Activated CD8-positive, alpha-beta memory T cell treated with anti-CD3 and anti-CD28 coated beads, Interleukin-2, amount 50 U/mL, for 24 hours (primary cell): ENCODE measurements around the gene TRDN.
"Not testable (repeated sequence)": the region's sequence is repeated elsewhere in the genome, so short reads cannot be mapped to it uniquely, and the experiment has no call there.

Experiments
- DNase-seq: peaks from one replicate; pipeline ENCODE4 v3.0.0-alpha.2; 2020; ENCODE audit errors: extremely low read depth

Gene TRDN

DNA sequence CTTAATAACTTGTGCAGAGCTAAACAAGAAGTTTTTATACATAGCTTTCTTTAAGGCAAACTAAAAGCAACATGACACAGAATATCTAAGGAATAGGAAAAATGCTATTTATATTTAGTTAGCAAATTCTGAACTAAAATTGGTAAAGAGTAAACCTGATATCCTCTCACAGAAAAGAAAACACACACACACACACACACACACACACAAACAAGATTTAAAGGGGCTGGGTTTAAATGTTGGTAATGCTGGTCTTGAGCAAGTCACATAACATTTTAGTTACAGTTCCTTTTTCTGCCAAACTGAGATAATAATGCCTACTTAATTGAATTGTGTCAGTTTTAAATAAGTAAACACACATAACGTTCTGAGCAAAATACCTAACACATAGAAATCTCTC lies 1.6 kb downstream of the TRDN start:
- no peak for DNase-seq

DNA sequence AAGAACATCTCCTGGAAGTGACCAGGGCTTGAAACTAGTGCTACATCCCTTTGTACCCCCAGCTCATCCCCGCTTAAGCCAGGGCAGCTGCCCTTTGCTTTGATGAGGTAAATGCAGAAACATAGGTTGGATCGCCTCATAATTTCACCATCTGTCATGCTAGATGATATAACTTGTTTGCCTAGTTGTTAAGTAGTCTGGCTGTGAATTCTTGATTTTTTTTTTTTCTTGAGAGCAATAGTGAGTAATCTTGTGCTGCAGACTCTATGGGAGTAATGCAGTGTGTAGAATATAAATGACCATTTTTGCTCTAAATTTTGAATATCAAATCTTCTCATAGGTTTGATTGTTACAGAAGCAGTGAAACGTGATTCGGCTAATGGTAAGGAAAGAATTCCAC lies 4.1 kb downstream of the TRDN start:
- DNase-seq: no peak

DNA sequence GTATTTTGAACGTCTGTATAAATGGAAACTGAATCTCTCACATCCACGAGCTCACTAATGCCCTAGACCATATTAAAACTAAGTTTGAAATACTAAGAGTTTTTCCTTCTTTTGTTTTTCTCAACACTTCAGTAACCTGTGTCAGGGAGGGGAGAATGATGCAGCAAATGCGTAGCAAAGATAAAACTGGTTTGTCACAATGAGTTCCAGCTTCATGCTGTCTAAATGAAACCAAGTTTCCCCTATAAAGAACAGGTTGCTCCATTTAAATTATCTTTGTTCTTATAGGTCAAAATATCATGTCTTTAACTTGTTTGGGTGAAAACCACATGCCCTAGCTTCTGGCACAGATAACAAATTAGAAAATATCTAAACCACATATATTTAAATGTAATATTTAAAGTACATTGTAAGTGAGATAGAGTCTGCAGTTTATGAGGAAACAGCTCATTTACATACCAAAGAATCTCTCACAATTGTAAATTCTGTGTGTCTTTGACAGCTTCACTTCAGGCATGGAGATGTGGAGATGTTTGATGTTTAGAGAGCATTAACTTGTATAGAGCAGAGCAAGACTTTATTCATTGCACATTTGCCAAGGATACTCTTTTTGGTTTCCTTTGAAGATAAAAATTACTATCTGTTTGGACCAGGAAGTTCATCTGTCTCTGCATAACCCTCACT lies 7.3 kb downstream of the TRDN start:
- no peak for DNase-seq

DNA sequence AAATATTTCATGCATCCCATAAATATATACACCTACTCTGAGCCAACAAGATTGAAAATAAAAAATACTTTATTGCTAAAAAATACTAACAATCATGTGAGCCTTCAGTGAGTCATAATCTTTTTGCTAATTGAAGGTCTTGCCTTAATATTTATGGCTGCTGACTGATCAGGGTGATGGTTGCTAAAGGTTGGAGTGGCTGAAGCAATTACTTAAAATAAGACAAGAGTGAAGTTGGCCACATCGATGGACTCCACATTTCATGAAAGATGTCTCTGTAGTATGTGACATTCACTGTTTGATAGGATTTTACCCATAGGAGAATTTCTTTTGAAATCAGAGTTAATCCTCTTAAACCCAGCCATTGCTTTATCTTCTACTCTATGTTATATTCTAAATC lies 11.1 kb downstream of the TRDN start:
- no peak for DNase-seq

DNA sequence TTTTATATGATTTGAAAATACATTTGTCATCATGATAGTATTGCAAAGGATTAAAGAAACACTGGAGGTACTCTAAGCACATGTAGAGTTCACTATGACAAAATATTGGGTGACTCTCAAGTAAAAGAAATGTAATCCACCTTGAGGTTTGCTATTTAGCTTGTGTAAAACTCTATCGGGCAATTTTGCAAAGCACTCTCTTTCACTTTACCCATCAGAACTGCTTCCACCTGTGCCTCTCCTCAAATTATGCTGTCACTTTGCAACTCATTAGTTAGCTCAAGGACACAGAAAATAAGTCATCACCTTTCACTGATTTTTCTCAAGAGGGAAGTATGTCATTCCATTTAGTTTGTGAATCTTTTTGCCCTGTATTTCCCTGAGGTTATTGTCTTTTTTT lies 14.0 kb downstream of the TRDN start:
- no peak for DNase-seq

DNA sequence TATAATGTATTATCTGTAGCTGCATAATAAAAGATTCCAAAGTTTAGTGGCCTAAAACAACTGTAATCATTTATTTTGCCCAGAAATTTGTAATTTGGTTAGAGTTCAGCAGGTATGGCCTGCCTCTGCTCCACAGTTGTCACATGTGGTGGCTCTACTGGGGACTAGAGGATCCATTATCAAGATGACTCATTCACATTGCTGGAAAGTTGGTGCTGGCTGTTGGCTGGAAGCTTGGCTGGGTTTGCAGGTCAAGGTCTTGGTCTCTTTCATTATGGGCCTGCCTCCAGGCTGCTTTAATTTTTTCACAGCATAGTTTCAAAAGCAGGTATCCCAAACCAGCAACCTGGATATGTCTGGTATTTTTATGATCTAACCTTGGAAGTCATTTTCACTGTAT lies 17.6 kb downstream of the TRDN start:
- DNase-seq: no peak

DNA sequence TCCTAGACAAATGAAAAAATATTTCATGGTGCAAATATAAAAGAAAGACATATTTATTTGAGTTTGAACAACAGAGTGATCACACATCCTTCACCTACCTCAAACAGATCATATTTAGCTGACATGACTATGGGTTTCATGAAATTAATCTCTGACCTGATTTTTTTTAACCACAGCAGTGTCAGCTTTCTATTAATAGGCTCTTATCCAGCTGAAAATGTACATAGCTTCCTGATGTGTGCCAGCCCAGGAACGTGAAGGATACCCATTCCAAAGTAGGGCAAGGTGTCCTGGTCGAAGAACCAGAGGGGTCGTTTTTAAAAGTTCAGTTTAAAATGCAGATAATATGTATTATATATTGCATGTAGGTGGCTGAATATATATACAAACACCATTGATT lies 19.8 kb downstream of the TRDN start:
- no peak for DNase-seq

DNA sequence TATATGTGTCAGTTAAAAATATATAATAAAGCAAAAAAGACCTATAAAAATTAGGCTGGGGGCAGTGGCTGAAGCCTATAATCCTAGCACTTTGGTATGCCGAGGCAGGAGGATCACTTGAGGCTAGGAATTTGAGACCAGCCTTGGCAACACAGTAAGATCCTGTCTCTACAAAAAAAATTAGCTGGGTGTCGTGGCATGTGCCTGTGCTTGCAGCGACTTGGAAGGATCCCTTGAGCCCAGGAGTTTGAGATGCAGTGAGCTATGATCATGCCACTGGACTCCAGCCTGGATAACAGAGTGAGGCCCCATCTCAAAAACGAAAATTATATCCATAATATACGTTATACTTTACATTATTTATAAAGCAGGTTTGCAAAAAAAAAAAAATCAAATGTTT lies 20.7 kb downstream of the TRDN start:
- DNase-seq: no peak

DNA sequence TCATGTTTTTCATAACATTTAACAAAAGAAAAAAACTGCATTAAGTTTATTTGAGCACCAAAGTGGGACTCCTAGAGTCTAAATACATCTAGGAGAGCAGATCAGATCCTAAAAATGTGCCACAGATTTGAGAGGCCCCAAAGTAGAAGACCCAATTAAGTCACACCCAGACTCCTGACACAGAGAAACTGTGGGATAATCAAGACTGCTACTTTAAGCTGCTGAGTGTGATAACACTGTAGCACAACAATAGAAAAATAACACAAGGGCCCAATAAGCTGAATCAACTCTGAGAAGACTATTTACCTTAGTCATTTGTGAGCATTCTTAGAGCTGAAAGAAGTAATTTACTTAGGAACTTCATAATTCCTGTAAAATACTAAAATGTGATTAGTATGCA lies 26.0 kb downstream of the TRDN start:
- no peak for DNase-seq

DNA sequence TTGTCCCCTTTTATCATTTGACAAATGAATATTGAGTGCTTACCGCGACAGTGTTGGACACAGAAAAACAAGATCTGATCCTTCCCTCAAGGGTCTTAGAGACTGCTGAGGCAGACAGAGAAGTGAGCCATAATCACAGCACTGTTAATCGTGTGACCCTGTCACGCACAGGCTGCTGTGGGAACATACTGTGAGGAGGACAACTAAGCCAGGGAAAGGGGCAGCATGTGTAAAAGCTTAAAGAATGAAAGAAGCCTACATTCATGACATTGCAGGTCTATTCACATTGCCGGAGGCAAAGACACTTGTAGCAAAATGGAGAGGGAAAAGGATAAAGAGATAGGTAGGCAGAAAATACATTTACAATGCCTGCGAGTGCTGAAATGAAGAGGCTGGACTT lies 32.7 kb downstream of the TRDN start:
- DNase-seq: no peak

DNA sequence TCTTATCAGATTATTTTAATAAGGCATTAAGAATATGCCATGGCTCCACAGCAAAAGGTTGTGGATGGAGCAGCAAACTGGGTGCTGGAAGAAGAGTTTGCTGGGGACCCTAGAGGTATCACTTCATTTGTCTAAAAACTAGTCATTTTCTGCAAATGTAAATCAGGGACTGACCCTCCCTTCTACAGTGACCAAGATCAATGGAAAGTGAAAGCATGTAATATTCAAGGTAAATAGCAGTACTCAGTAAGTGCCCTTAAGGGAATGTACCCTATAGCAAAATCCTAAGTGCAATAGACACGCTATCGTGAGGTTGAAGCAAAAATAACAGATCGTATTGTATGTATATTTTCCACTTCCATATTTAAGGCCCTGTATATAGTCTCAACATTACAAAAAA lies 38.7 kb downstream of the TRDN start:
- DNase-seq: no peak

DNA sequence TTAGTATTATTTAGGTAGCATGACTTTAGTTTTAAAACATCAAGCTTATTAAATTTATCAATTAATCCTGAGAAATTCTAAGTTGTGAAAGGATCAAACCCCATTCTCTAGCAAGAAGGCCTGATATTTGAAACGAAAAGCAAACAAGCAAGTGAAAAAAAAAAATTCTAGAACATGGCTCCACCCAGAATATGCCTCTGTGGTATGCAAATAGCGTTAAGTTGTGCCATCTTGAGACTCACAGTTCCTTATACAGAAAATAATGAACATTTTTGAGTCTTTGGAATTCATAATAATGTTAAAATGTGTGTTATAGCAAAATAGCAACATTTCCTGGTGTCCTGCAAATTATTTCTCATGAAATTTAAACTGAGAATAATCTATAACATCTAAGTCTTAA lies 42.0 kb downstream of the TRDN start:
- no peak for DNase-seq

DNA sequence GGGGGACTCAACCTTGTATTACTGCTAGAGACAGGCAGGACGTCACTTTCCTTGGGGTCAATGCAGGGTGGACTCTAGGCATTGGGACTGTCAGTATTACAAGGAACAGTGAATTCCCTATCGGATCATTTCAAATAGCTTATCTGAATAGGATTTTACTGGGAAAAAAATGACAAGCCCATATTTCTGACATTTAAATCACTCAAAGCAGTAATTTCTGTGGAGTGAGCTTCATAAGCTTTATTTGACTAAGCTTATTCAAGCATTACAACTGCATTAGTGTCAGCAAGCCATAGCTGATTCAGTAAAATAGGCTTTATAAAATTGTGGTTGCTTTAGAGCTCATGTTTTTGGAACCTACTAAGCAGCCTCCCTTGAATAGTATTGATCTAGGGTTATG lies 44.3 kb downstream of the TRDN start:
- DNase-seq: no peak

DNA sequence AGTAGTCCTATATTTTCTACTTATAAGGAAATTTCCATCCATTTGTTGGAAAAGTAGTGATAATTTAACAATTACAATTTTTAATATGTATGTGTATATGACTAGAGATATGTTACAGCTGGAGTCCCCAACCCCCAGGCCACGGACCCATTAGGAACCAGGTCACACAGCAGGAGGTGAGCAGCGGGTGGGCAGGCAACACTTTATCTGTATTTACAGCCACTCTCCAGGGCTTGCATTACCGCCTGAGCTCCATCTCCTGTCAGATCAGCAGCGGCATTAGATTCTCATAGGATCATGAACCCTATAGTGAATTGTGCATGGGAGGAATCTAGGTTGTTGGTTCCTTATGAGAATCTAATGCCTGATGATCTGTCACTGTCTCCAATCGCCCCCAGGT lies 46.8 kb downstream of the TRDN start:
- DNase-seq: no peak

DNA sequence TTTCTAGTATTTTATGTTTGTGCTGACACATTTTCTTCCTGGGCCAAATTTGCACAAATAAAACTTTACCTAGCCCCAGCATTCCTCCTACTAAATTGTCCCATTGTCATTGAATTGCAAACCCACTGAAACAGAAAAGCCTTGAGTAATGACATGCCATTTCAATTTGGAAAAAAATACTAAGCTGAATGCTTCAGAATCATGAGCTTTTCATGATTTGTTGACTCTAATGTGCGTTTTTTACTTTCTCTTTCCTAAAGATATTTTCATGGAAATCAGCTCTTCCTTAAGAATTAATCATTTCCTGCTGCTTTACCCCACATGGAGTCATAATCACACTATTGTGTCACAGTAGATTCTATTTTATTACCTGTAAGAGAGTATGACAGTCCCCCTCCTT lies 47.4 kb downstream of the TRDN start:
- DNase-seq: no peak

DNA sequence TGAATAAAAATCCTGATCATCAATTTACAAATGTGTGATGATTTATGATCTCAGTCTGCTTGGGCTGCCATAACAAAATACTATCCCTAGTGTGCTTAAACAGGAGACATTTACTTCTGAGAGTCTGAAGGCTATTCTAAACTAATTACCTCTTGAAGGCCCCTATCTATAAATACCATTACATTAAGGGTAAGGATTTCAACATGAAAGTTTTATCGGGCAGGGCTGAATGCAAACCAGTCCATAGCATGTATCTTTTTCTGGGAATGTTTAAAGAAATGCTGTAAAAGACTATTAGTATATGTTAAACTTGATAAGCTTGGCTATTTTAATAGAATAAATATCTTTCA lies 48.2 kb downstream of the TRDN start:
- DNase-seq: no peak

DNA sequence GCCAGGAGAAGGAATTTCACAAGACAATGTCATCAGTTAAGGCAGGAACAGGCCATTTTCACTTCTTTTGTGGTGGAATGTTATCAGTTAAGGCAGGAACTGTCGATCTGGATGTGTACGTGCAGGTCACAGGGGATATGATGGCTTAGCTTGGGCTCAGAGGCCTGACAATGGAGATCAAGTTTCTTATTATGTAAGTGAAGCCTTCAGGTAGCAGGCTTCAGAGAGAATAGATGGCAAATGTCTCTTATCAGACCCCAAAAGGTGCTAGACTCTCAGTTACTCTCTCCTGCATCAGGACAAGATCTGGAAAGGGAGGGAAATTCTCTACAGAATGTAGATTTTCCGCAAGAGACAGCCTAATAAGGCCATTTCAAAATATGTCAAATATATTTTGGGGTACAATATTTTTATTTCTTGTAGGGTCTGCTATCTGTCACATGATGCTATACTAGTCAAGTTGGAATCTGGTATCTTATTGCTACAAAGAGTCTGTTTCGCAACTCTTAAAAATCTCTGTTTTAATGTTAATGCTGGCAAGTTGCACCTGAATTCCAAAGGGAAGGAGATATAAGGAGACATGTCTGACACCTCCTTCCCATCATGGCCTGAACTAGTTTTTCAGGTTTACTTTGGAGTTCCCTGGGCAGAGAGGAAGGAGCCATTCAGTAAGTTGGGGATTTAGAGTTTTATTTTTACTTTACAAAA lies 48.8 kb downstream of the TRDN start:
- DNase-seq: no peak

DNA sequence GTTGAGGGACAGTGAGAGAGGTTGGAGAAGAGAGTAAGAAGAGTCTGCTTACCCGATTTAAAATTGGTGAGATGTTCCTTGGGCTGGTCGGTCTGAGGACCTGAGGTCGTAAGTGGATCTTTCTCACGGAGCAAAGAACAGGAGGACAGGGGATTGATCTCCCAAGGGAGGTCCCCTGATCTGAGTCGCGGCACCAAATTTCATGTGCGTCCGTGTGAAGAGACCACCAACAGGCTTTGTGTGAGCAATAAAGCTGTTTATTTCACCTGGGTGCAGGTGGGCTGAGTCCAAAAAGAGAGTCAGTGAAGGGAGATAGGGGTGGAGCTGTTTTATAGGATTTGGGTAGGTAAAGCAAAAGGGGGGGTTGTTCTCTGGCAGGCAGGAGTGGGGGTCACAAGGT lies 49.3 kb downstream of the TRDN start:
- not testable (repeated sequence) for DNase-seq

DNA sequence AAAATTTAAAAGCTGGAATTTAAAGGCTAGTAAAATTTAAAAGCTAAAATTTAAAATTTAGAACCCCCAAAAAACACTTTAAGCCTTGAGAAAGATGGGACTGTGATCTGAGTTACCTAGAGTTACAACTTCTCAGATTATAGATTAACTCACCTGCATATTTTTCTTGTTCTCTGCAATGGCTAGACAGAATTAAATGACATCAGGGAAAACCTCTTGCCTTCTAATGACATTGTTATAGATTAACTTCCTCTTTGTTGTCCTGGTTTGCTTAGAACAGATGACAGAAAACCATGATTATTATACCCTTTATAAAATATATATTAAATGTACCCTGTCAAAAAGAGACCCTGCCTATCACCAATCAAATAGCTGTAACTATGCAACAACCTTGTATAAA lies 56.4 kb downstream of the TRDN start:
- DNase-seq: no peak

DNA sequence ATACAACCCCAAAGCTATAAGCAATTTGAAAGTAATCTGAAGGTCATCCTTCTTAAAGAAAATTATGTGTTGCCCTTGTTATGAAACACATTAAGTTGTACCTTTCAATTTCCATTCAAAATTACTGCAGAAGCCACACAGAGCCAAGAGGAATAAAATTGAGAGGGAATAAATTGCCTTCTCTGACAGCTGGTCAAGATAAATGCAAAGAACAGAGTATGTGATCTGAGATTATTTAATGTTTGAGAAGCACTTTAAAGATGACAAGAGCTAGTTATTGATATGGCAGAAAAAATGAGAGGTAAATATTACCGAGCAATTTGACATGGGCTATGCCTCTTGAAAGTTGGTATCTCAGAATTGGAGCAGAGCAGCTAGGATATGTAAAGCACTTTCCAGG lies 61.6 kb downstream of the TRDN start:
- DNase-seq: no peak

DNA sequence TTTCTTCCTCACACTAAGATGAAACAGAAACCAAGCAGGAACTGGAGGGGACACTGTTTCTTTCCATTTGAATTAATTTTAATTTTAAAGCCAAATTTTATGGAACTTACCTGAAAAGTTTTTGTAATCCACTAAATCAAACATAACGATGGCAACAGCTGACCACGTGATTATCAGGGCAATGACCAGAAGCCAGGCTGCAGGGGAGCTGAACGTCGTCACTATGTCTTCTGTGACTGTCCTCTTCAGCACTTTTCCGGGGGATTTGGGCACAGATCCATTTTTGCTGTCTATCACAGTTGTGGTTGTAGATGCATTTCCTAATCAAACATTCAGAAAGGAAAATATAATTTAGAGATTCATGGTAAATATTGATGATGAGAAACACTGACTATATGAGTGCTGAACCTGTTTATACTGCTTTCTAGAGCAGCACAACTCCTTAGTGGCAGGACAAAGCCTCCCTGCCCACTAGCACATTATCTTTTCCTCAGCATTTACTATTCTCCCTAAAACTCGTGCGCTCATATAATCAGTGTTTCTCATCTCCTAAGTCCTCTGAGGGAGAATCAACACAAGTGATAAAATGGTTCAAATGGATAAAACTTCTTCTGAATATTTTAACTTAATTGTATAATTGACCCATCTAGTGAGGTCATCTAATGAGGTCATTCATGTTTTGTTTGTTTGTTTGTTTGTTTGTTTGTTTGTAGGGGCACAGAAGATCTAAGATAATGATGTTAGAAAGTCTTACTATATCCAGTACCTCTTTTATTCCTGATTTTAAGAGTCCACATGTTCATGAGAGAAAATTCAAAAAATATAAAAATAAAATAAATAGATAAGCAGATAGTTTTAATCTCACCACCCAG lies 65.7 kb downstream of the TRDN start:
- no peak for DNase-seq

DNA sequence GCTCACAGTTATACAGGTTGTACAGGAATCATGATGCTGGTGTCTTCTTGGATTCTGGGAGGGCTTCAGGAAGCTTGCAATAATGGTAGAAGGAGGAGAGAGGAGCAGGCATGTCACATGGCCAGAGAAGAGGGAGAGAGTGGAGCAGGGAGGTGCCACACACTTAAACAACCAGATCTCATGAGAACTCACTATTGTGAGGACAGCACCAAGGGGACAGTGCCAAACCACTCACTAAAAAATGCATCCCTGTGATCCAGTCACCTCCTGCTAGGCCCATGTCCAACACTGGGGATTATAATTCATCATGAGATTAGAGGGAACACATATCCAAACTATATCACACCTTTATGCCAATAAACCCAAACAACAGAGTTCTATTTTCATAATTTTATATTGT lies 67.2 kb downstream of the TRDN start:
- no peak for DNase-seq

DNA sequence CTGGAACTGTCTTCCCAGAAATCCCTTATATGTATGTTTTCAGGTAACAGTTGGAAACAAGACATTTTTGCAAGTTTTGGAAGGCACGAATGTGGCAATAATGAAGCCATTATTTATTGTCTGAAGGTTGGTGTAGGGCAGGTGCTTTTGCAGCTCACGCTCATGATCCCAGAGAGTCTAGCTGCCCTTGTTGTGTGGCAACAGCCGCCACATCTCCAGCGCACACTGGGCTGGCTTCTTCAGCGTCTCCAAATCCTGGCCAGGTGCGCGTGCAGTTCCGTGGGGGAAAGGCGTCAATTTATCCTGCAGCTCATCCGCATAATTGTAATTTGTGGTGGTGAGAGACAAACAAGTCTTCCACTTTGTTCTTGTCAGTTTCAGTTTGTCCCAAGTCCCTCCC lies 71.2 kb downstream of the TRDN start:
- DNase-seq: no peak
